Smooth muscle cell (in vitro differentiated cells): ENCODE data around the gene NOSTRIN. TPM values are rescaled to one million over a fixed set of nuclear protein-coding genes. Genes with fewer than 3 reads are reported as not detected.

Source experiments
- DNase-seq: peaks from one replicate; lab custom pipeline; 2025; ENCODE audit not compliant: unreplicated experiment; lab: John Stamatoyannopoulos, UW
- H2AFZ ChIP-seq: fragments of 200-600 bp; sonication (generic); 2 replicates; pipeline ENCODE4 v1.6.0; 2016; ENCODE audit warnings: antibody characterized with exemption, low read depth, mild to moderate bottlenecking
- H3F3A ChIP-seq: fragments of 200-600 bp; sonication (generic); 2 replicates; pipeline ENCODE4 v1.6.0; 2017; ENCODE audit warnings: antibody characterized with exemption, low read depth
- H3K27ac ChIP-seq: fragments of 200-600 bp; sonication (generic); 2 replicates; pipeline ENCODE4 v1.5.1; 2016; ENCODE audit warnings: low read depth, mild to moderate bottlenecking
- H3K27me3 ChIP-seq: fragments of 200-600 bp; sonication (generic); 2 replicates; pipeline ENCODE4 v1.6.1; 2016; ENCODE audit warnings: low read depth, mild to moderate bottlenecking
- H3K36me3 ChIP-seq: fragments of 200-600 bp; sonication (generic); 2 replicates; pipeline ENCODE4 v1.5.1; 2016; ENCODE audit warnings: low read depth
- H3K4me1 ChIP-seq: fragments of 200-600 bp; sonication (generic); 2 replicates; pipeline ENCODE4 v1.5.1; 2016; ENCODE audit warnings: low read depth
- H3K4me2 ChIP-seq: fragments of 200-600 bp; sonication (generic); 2 replicates; pipeline ENCODE4 v1.6.0; 2016; ENCODE audit warnings: mild to moderate bottlenecking
- H3K4me3 ChIP-seq: fragments of 200-600 bp; sonication (generic); 2 replicates; pipeline ENCODE4 v1.5.1; 2016; ENCODE audit warnings: mild to moderate bottlenecking
- H3K79me2 ChIP-seq: fragments of 200-600 bp; sonication (generic); 2 replicates; pipeline ENCODE4 v1.6.0; 2016; ENCODE audit warnings: low read depth, mild to moderate bottlenecking
- H3K9ac ChIP-seq: fragments of 200-600 bp; sonication (generic); 2 replicates; pipeline ENCODE4 v1.6.0; 2016; ENCODE audit warnings: low read depth
- H3K9me3 ChIP-seq: fragments of 200-600 bp; sonication (generic); replicated peaks from 2 replicates; pipeline ENCODE4 v1.5.1; 2016; ENCODE audit warnings: low read depth
- H4K20me1 ChIP-seq: fragments of 200-600 bp; sonication (generic); 2 replicates; pipeline ENCODE4 v1.6.0; 2016; ENCODE audit warnings: low read depth
- CTCF ChIP-seq: fragments of 200-600 bp; sonication (generic); IDR thresholded peaks from 2 replicates; pipeline ENCODE4 v1.5.1; 2017; ENCODE audit warnings: borderline replicate concordance, mild to moderate bottlenecking, antibody characterized with exemption; ENCODE audit not compliant: insufficient read depth, poor library complexity, severe bottlenecking
- WGBS: methylation state at CpG from one replicate; pipeline ENCODE4 v1.1.7; 2016; ENCODE audit warnings: low lambda C conversion rate; 5-methylcytosine and 5-hydroxymethylcytosine counted together
- polyA plus RNA-seq: library from polyadenylated mRNA; unstranded; fragments of >200 nt; fragmentation: Nextera tagmentation; extraction: Ambion mirVana; gene quantifications from 2 replicates; pipeline ENCODE4 v1.2.1, GENCODE V29; 2016
- total RNA-seq: library from RNA; depleted of rRNA; stranded (reverse); fragments of >200 nt; gene quantifications from 2 replicates; pipeline ENCODE4 v1.2.3, GENCODE V29; 2014

The NOSTRIN gene
- total and polyA plus RNA-seq, 2 experiments from 2014 or later = 0.10 TPM; not detected in 1

GRCh38 chr2:168784993-168785392, 17.4 kb upstream of the NOSTRIN start:
- H3K9me3 ChIP-seq = no peaks in the 10 kb centered on the region
- H3K4me2 ChIP-seq = no peak overlapping the region
- no peak overlapping the region for H2AFZ ChIP-seq
- no peaks in the 10 kb centered on the region for H3F3A ChIP-seq
- no peaks in the 10 kb centered on the region for H4K20me1 ChIP-seq
- H3K9ac ChIP-seq = no peak overlapping the region
- DNase-seq = no peak
- WGBS = 92% methylated on average over 3 of the region's 3 CpGs
- H3K27ac ChIP-seq = no peak overlapping the region
- no peaks in the 10 kb centered on the region for H3K4me1 ChIP-seq
- H3K27me3 ChIP-seq = no peaks in the 10 kb centered on the region
- H3K36me3 ChIP-seq = no peaks in the 10 kb centered on the region
- no peak overlapping the region for H3K4me3 ChIP-seq
- no peak for TF ChIP-seq CTCF
- H3K79me2 ChIP-seq = no peaks in the 10 kb centered on the region

- Histone ChIP-seq H3K4me3 (no peak overlapping the region), H4K20me1 (no peaks in the 10 kb centered on the region), H3F3A (no peaks in the 10 kb centered on the region), H3K27me3 (no peaks in the 10 kb centered on the region), H2AFZ (no peak overlapping the region), H3K36me3 (no peaks in the 10 kb centered on the region), H3K27ac (no peak overlapping the region), H3K4me1 (no peaks in the 10 kb centered on the region), H3K9me3 (no peaks in the 10 kb centered on the region), H3K9ac (no peak overlapping the region), H3K4me2 (no peak overlapping the region), H3K79me2 (no peaks in the 10 kb centered on the region)
- TF ChIP-seq CTCF = no peak
- DNase-seq = no peak
- 73% methylated on average over 3 of the region's 3 CpGs for WGBS
These were observed 15.2 kb upstream of the NOSTRIN start for GRCh38 chr2:168787098-168787781.

GRCh38 chr2:168787782-168788376, 14.6 kb upstream of the NOSTRIN start:
- no peaks in the 10 kb centered on the region for H4K20me1 ChIP-seq
- no peak overlapping the region for H3K27ac ChIP-seq
- no peak for TF ChIP-seq CTCF
- H3K9ac ChIP-seq = no peak overlapping the region
- no peaks in the 10 kb centered on the region for H3K27me3 ChIP-seq
- 95% methylated on average over 1 of the region's 1 CpG for WGBS
- no peaks in the 10 kb centered on the region for H3K4me1 ChIP-seq
- no peak overlapping the region for H3K4me2 ChIP-seq
- H3F3A ChIP-seq = no peaks in the 10 kb centered on the region
- no peaks in the 10 kb centered on the region for H3K79me2 ChIP-seq
- no peak for DNase-seq
- H3K9me3 ChIP-seq = no peaks in the 10 kb centered on the region
- H3K36me3 ChIP-seq = no peaks in the 10 kb centered on the region
- H3K4me3 ChIP-seq = no peak overlapping the region
- no peak overlapping the region for H2AFZ ChIP-seq

- H3K4me1 ChIP-seq = no peaks in the 10 kb centered on the region
- H3K9me3 ChIP-seq = no peaks in the 10 kb centered on the region
- TF ChIP-seq CTCF = no peak
- no peak overlapping the region for H2AFZ ChIP-seq
- H3K27me3 ChIP-seq = no peaks in the 10 kb centered on the region
- H3F3A ChIP-seq = no peaks in the 10 kb centered on the region
- no peaks in the 10 kb centered on the region for H3K36me3 ChIP-seq
- no peak overlapping the region for H3K4me2 ChIP-seq
- H3K27ac ChIP-seq = no peak overlapping the region
- H3K4me3 ChIP-seq = no peak overlapping the region
- no peaks in the 10 kb centered on the region for H4K20me1 ChIP-seq
- DNase-seq = no peak
- no peaks in the 10 kb centered on the region for H3K79me2 ChIP-seq
- H3K9ac ChIP-seq = no peak overlapping the region
- WGBS = 61% methylated on average over 7 of the region's 7 CpGs
These were observed 12.7 kb upstream of the NOSTRIN start for GRCh38 chr2:168789776-168790175.
